Fibroblast of villous mesenchyme (primary cell): ENCODE data around the gene AXIN1. TPM values are rescaled to one million over a fixed set of nuclear protein-coding genes. Genes with fewer than 3 reads are reported as not detected.
"Not testable (repeated sequence)": the region's sequence is repeated elsewhere in the genome, so short reads cannot be mapped to it uniquely, and the experiment has no call there.

ENCODE experiments used
- DNase-seq: peaks from one replicate; pipeline ENCODE4 v3.0.0-alpha.2; 2010; ENCODE audit warnings: low read depth
- H3K4me3 ChIP-seq: 2 replicates; pipeline ENCODE4 v1.5.1; 2011; ENCODE audit warnings: low read depth, mild to moderate bottlenecking, low read length
- total RNA-seq: library from RNA; depleted of rRNA; stranded (reverse); fragments of >200 nt; gene quantifications from 2 replicates; pipeline ENCODE4 v1.2.3, GENCODE V29; 2012
- TF ChIP-seq, protein P1 (sequence below): IDR thresholded peaks from 2 replicates; pipeline ENCODE4 v1.5.1; 2012; ENCODE audit warnings: low read depth, mild to moderate bottlenecking, low read length; ENCODE audit not compliant: insufficient read depth

Gene AXIN1
- total RNA-seq, 1 donor: 16.4 TPM

DNA sequence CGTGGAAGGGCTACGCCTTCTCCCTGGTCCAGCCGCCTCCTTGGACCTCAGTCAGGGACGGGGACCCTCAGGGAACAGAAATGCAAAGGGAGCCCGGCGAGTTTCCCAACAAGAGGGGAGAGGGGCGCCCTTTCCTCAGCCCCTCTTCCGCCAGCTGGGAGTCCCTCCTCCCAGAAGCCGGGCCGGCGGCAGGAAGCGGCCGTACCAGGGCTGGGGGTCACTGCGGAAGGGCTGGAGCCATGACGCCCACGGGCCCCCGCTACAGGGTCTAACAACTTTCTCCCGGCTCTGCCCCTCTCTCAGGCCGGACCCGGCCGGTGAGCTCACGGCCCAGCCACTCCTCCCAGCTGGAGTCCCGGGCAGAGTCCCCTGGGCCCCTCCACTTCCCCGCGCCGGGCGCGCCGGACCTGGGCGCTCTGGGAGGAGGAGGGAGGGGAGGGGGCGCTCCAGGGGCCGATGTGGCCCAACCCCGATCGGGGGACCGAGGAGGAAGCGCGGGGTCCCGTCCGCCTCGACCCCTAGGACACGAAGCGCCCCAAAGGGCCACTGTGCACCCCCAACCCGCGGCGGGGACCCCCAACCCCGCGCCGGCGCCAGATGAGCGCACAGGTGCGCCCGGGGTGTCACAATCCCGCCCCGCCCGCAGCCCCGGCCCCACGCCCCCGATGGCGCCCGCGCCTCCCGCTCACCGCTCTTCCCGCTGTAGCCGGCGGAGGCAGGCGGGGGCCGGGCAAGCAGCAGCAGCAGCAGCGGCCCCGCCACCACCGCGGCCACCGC is 28.7 kb upstream of the AXIN1 start:
- TF ChIP-seq, protein P1, sequence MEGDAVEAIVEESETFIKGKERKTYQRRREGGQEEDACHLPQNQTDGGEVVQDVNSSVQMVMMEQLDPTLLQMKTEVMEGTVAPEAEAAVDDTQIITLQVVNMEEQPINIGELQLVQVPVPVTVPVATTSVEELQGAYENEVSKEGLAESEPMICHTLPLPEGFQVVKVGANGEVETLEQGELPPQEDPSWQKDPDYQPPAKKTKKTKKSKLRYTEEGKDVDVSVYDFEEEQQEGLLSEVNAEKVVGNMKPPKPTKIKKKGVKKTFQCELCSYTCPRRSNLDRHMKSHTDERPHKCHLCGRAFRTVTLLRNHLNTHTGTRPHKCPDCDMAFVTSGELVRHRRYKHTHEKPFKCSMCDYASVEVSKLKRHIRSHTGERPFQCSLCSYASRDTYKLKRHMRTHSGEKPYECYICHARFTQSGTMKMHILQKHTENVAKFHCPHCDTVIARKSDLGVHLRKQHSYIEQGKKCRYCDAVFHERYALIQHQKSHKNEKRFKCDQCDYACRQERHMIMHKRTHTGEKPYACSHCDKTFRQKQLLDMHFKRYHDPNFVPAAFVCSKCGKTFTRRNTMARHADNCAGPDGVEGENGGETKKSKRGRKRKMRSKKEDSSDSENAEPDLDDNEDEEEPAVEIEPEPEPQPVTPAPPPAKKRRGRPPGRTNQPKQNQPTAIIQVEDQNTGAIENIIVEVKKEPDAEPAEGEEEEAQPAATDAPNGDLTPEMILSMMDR: no peak
- DNase-seq: no peak
- H3K4me3 ChIP-seq: peak overlapping the region; percentile 74

DNA sequence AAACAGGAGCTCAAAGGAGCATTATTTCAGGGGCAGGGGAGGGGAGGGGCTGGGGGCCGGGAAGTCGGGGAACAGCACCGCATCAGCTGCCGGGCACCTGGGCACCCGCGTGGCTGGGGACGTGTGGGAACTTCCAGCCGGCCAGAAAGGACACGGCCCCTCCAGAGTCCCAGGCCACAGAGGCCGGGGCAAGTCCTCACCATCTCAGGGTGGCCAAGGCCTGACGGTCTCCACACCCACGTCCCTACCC is 28.2 kb upstream of the AXIN1 start:
- no peak for DNase-seq
- TF ChIP-seq, protein P1: no peak
- H3K4me3 ChIP-seq: peak overlapping the region; percentile 74

DNA sequence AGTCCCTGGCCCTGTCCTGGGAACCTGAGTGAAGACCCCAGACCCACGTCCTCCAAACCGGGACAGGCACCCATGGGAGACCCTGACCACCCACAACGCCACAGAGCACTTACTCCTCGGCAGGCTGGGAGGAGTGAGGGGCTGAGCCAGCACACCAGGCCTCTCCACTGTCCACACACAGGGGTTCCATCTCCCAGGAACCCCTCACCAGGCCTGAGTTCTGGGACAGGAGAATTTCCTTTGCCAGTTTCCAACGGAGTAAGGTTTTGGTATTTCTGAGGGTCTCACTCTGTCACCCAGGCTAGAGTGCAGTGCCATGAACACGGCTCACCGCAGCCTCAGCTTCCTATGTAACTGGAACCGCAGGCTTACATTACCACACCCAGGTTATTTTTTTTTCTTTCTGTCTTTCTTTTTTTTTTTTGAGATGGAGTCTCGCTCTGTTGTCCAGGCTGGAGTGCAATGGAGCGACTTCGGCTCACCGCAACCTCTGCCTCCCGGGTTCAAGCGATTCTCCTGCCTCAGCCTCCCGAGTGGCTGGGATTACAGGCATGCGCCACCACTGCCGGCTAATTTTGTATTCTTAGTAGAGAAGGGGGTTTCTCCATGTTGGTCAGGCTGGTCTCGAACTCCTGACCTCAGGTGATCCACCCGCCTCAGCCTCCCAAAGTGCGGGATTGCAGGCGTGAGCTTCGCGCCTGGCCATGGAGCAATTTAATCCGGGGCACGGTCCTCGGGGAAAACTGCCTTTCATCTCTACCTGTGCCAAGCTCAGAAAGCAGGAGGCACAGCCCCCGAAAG is 27.6 kb upstream of the AXIN1 start:
- DNase-seq: no peak
- TF ChIP-seq, protein P1: no peak

DNA sequence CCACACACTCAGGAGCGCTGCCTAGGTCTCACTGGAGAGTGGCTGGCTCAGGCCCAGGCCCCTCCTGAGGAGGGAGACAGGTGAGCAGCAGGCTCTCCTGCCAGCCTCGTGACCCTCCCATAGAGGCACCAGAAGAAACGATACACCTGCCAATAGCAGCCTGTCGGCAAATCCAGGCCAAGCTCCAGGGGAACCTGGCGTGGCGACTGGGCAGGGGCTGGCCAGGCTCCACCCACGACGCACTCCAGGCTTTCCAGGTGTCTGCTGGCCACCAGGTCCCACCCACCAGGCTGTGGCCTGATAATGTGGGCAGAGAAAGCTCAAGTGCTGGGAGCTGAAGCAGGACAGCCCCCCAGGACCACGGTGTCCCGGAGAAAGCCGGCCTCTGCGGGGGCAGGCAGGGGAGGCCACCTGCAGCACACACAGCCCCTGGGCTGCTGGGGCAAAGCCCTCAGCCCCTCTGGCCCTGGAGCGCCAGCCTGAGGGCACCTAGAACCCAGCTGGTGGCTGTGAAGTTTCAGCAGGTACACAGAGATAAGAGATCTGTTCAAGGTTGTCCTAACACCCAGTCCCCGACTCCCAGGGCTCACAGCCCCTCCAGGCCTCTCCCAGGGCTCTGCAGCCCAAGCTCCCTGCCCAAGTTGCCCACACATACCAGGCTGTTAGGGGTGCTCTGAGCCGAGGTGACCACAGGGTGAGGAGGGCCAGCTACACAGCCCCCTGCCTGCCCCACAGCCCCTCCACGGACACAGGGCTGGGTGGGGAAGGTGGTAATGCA is 26.8 kb upstream of the AXIN1 start:
- no peak for DNase-seq
- TF ChIP-seq, protein P1: no peak
- no peak overlapping the region for H3K4me3 ChIP-seq

More for the DNA sequence above, 27.6 kb upstream of the AXIN1 start:
- peak overlapping the region; percentile 74 for H3K4me3 ChIP-seq

DNA sequence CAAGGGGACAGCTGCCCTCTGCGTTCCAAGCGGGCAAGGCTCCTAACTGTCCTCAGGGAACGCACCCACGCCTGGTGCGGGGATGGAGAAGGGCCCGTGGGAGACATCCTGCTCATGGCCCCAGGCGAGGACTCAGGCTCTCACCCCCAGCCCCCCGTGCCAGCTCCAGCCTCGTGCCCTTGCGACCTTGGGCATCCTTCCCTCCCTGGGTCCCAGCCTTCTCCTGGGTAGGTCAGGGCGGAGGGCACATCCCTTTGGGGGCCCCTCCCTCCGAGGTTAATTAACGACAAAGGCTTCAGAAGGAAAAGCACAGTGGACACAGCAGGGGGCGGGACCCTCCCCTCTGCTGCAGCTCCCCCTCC is 26.3 kb upstream of the AXIN1 start:
- H3K4me3 ChIP-seq: no peak overlapping the region
- DNase-seq: no peak
- TF ChIP-seq, protein P1: no peak

DNA sequence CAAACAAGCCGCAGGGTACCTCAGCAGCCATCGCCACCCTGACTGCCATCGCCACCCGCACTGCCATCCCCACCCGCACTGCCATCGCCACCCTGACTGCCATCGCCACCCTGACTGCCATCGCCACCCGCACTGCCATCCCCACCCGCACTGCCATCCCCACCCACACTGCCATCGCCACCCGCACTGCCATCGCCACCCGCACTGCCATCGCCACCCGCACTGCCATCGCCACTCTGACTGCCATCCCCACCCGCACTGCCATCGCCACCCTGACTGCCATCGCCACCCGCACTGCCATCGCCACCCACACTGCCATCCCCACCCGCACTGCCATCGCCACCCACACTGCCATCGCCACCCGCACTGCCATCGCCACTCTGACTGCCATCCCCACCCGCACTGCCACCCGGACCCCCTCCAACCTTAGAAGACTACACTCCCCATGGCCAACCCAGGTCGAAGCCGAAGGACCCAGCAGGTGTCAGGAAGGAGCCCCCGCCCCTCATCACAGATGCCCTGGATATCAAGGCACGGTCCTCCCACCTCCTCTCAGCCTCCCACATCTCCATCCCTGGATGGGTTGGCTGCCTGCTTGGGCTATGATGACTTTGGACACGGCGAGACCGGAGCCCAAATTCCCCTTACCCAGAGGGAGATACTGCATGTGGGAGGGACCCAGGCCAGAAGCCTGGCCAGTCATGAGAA is 25.7 kb upstream of the AXIN1 start:
- not testable (repeated sequence) for DNase-seq, H3K4me3 ChIP-seq

DNA sequence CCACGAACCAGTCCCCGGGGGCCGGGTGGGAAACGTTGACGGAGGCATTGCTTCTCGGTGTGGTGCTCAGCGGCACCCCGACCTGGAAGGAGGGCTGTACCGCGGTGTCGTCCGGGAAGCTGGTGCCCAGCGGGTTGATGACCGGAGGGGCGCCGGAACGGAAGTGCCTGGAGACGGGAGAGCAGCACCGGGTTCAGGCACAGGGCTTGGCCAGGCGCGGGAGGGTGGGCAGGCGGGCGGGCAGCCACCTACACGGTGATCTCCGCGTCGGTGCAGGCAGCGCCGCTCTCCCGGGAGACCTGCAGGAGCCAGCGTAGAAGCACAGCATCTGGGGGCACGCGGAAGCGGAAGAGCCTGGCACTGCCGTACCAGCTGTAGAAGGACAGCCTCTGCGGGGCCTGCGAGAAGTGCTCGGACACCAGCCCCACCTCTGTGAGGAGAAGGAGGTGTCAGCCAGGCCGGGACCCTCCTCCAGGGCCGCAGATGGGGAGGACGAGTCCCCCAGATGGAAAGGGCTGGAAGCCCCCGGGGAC is 25.0 kb upstream of the AXIN1 start:
- TF ChIP-seq, protein P1: no peak
- no peak for DNase-seq
- no peak overlapping the region for H3K4me3 ChIP-seq
